ENCODE data around the gene TNFAIP1. TPM values are rescaled to one million over a fixed set of nuclear protein-coding genes. Genes with fewer than 3 reads are reported as not detected.
A peak's percentile ranks its signal among the peaks of the same experiment; 100 is the strongest.
"Not testable (repeated sequence)": the region's sequence is repeated elsewhere in the genome, so short reads cannot be mapped to it uniquely, and the experiment has no call there.

Gene TNFAIP1
- 10 to 100 TPM; 39.7 to 45.9 TPM for total RNA-seq
- long read RNA-seq, donor 1, transcript TNFAIP1-201 (7 exons, 3,627 nt) = major isoform, 5 of 19 reads
- long read RNA-seq, donor 1, partial matches to known transcripts = 13 of 19 reads
- long read RNA-seq, donor 1, other reads (novel, unspliced or antisense) = 1 of 19 reads
- long read RNA-seq, donor 2, transcript TNFAIP1-201 (7 exons, 3,627 nt) = major isoform, 23 of 63 reads
- long read RNA-seq, donor 2, partial matches to known transcripts = 26 of 63 reads
- long read RNA-seq, donor 2, other reads (novel, unspliced or antisense) = 14 of 63 reads

DNA sequence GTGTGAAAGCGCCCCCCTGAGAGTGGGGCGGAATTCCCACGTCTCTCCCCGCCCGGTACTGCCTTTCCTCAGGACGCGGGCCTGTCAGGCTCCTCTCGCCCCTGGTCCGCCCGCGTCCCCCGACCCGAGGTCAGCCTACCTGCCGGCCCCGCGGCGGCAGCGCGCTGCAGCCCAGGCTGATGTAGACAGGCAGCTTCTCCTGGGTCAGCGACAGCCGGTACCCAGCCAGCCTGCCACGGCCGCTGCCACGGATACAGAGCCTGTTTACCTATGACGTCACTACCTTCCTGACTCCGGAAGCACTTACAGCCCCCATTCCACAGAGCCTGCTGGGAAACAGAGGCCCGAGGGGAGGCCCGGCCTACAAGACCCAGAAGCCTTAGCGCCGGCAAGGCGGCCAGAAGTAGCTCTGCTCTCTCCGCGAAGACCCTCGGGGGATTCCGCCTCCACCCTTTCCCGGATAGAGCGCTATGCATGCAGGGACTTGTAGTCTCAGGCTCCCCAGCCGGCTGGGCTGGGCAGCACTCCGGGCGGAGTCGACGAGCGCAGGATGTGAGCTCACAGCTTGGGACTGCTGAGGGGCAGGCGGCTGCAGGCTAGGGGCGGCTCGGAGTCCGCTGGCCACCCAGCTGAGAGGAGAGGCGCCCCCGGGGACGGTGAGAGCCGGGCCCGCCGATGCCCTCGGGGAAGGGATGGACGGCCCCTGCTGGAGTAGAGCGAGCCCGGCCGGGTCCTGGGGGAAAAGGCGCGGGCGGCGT, at the start of gene TNFAIP1, which contains the start of gene IFT20:
Gene TNFAIP1, plus strand, starts transcription at position 561 of the 758 bp plus-strand sequence. CDS start 3,761 bp downstream, outside the sequence.
Gene IFT20, minus strand, starts transcription at position 272 of the 758 bp plus-strand sequence. CDS start 3,487 bp downstream, outside the sequence.
- DNase-seq (ENCODE audit: low spot score) = peak; percentile 100
- intact Hi-C loops (cut with DNase I) = loop anchor here in 1 of 2 donors (5.0 kb wide), 1 partner anchor 998 kb away; no protein-coding TSS in a partner anchor

GRCh38 chr17:28285965-28286364, 49.6 kb upstream of the TNFAIP1 start:
- DNase-seq (ENCODE audit: low spot score) = no peak
- intact Hi-C loops (cut with DNase I) = no loop called here

GRCh38 chr17:28290703-28291102, 44.9 kb upstream of the TNFAIP1 start:
- intact Hi-C loops (cut with DNase I) = loop anchor here in 1 of 2 donors (5.0 kb wide), 1 partner anchor 63 kb away; no protein-coding TSS in a partner anchor
- DNase-seq (ENCODE audit: low spot score) = no peak

DNA sequence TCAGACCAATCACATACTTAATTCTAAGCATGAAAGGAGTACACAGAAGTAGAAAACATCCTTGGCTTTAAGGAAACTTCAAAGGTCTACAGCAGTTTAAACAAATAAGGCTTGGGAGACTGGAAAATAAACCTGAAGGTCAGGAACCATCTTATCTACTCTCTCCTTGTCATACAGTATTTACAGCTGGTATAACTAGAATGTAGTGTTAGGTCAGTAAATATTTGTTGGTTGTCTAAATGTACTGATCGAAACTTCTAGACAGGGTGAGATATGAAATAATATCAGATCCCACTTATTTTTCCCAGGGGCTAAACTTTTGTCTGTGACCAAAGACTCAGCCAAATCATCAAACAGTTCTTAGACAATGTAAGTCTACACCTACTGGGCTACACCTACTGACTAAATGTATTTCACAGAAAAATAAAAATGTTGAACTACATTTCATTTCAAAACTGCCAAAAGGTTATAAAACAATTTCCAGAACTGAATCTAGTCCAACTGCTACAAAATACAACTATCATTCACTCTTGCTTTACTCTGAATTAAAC, 43.7 kb upstream of the TNFAIP1 start:
- intact Hi-C loops (cut with DNase I) = loop anchor here in 1 of 2 donors (5.0 kb wide), 1 partner anchor 65 kb away; no protein-coding TSS in a partner anchor

GRCh38 chr17:28292878-28293277, 42.7 kb upstream of the TNFAIP1 start:
- intact Hi-C loops (cut with DNase I) = loop anchor here in 1 of 2 donors (5.0 kb wide), 1 partner anchor 66 kb away; no protein-coding TSS in a partner anchor
- DNase-seq (ENCODE audit: low spot score) = not testable (repeated sequence)

More for the DNA sequence above, 43.7 kb upstream of the TNFAIP1 start:
- no peak for DNase-seq (ENCODE audit: low spot score)

GRCh38 chr17:28293994-28294393, 41.6 kb upstream of the TNFAIP1 start:
- no peak for DNase-seq (ENCODE audit: low spot score)
- intact Hi-C loops (cut with DNase I) = loop anchor here in 1 of 2 donors (5.0 kb wide), 1 partner anchor 67 kb away; no protein-coding TSS in a partner anchor

DNA sequence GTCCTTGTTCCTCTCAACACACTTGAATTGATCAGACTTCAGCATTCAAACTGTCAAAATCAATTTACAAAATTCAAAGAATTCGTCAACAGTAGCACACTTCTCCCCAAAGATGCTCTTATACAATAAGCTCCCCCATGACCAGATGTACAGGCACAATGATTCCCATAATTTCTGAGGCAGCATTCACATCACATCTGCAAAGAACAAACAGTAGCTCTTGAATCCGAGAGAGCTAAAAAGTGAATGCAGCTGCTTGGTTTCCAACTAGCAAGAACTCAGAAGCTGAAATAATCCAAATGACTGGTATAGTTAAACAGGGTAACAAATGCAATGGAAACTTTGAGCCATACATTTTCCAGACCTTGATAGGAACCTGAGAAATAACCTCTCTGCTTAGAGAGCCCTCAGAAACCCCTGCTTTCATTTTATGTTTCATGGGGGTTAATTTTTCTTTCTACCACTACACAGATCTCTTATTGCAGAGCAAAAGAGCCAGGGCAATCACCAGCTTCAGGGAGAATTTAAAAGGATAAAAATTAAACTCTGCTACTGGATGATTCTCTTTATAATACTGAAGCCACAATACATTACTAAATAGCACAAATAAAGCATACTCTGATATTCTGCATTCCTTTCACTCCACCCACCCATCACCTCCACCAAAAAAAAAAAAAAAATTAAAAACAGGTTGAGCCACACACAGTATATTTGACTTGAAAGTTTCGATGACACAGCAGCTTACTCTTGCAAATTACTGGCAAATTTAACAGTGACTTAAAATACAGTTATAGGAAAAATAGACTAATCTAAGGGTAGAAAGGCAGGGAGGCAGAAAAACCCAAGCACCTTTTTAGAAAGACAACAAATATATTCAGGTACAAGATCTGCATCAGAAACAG, 39.6 kb upstream of the TNFAIP1 start:
- intact Hi-C loops (cut with DNase I) = no loop called here
- DNase-seq (ENCODE audit: low spot score) = no peak

DNA sequence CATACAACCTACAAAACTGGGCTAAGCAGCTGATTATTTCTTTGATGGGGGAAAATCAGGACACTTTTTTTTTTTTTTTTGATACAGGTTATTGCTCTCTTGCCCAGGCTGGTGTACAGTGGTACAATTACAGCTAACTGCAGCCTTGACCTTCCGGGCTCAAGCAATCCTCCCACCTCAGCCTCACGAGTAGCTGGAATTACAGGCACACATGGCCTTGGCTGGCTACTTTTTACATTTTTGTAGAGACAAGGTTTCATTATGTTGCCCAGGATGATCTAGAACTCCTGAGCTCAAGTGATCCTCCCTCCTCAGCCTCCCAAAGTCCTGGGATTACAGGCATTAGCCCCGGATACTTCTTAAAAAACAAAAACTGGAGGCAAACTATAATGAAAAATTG, 37.1 kb upstream of the TNFAIP1 start:
- intact Hi-C loops (cut with DNase I) = no loop called here
- no peak for DNase-seq (ENCODE audit: low spot score)

DNA sequence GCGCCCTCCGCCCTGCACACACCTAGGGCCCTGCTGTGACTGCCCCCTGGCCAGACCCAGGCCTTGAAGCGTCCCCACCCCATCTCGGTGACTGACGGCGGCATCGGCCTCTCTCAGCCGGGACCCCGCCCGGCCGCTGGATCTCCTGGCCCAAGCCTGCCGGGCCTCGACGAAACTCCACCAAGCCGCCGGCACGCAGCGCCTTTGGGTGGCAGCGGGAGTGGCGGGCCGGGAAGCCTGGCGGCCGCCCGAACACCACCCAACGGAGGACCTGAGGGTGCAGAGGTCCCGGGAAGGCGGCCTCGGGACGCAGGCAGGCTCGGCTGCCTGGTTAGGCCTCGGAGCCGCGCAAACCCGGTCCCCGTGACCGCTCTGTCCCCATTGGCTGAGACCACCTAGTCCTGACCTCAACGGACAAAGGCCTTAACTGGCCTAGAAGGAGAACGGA, 28.6 kb upstream of the TNFAIP1 start:
- intact Hi-C loops (cut with DNase I) = no loop called here
- DNase-seq (ENCODE audit: low spot score) = no peak

GRCh38 chr17:28313841-28314240, 21.7 kb upstream of the TNFAIP1 start:
- no peak for DNase-seq (ENCODE audit: low spot score)
- intact Hi-C loops (cut with DNase I) = no loop called here

- no peak for DNase-seq (ENCODE audit: low spot score)
- intact Hi-C loops (cut with DNase I) = no loop called here
These were observed 19.5 kb upstream of the TNFAIP1 start for GRCh38 chr17:28315846-28316705.

- no peak for DNase-seq (ENCODE audit: low spot score)
- intact Hi-C loops (cut with DNase I) = no loop called here
These were observed 18.2 kb upstream of the TNFAIP1 start for GRCh38 chr17:28317099-28317965.

GRCh38 chr17:28317966-28318758, 17.4 kb upstream of the TNFAIP1 start:
- intact Hi-C loops (cut with DNase I) = no loop called here
- DNase-seq (ENCODE audit: low spot score) = no peak

- intact Hi-C loops (cut with DNase I) = no loop called here
- DNase-seq (ENCODE audit: low spot score) = peak; percentile 98
These were observed 16.6 kb upstream of the TNFAIP1 start, which contains the start of gene TMEM97 for GRCh38 chr17:28318759-28319597. TMEM97 (plus strand) TSS chr17:28319200; CDS start chr17:28319240, 40 bp downstream.

- intact Hi-C loops (cut with DNase I) = no loop called here
- no peak for DNase-seq (ENCODE audit: low spot score)
These were observed 16.0 kb upstream of the TNFAIP1 start for GRCh38 chr17:28319598-28319935.

Data from posterior vena cava (tissue), 2 donors.